Metanephros (tissue), 1 donor: ENCODE results near the gene MINPP1. TPM values are rescaled to one million over a fixed set of nuclear protein-coding genes. Genes with fewer than 3 reads are reported as not detected.

ENCODE experiments used
- total RNA-seq: library from RNA; depleted of rRNA; stranded (reverse); fragments of >200 nt; gene quantifications from one replicate; pipeline ENCODE4 v1.2.3, GENCODE V29; 2014

MINPP1 gene
- total RNA-seq = 30.6 TPM

DNA sequence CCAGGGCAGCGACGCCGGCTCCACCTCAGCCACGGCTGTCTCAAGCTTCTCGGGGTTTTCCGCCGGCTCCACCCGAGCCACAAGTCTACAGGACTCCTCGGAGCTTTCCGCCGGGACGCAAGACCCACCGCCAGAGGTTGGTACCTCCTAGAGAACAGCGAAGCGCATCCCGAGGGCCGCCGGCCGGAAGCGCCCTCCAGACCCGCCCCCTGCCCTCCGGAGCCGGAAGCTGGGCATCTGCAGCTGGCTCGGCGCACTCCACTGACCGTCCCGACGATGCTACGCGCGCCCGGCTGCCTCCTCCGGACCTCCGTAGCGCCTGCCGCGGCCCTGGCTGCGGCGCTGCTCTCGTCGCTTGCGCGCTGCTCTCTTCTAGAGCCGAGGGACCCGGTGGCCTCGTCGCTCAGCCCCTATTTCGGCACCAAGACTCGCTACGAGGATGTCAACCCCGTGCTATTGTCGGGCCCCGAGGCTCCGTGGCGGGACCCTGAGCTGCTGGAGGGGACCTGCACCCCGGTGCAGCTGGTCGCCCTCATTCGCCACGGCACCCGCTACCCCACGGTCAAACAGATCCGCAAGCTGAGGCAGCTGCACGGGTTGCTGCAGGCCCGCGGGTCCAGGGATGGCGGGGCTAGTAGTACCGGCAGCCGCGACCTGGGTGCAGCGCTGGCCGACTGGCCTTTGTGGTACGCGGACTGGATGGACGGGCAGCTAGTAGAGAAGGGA, at the start of gene MINPP1:
Gene MINPP1, plus strand, starts transcription at position 254 of the 726 bp plus-strand sequence. Its CDS starts 23 bp downstream, at position 277.

Other genes with a start within 250 kb of the MINPP1 start
- 5.0 TPM for gene NUTM2D, start 147.1 kb upstream of the MINPP1 start, total RNA-seq
- gene PAPSS2, start 155.0 kb downstream of the MINPP1 start, total RNA-seq = 27.6 TPM